HG03045 (cell line): ENCODE measurements around the gene CLPX.
"Not testable (repeated sequence)": the region's sequence is repeated elsewhere in the genome, so short reads cannot be mapped to it uniquely, and the experiment has no call there.

Experiments
- ATAC-seq: cut with Tn5 transposase; IDR thresholded peaks from one replicate; pipeline ENCODE4 v1.9.1; 2021; ENCODE audit warnings: mild to moderate bottlenecking, moderate library complexity; ENCODE audit not compliant: unreplicated experiment

Gene CLPX

GRCh38 chr15:65207280-65207840 is 22.2 kb upstream of the CLPX start:
- no peak for ATAC-seq

DNA sequence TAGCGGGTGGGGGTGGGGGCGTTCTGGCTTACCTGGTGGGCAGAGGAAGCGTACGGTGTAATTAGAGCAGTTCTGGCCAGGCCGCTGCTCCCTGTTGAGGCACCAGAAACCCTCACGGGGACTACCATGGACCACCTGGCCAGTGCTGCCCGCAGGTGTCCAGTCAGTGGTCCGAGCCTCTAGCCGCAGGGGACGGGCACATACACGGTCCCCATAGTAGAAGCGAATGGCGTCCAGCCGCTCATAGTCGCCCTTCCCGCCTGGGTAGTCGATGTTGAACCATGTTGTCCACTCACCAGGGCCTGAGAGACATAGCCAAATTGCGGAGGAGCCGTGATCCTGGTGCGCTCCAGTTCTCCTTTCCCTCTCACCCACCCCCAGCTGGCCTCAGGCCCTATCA is 21.6 kb upstream of the CLPX start:
- no peak for ATAC-seq

DNA sequence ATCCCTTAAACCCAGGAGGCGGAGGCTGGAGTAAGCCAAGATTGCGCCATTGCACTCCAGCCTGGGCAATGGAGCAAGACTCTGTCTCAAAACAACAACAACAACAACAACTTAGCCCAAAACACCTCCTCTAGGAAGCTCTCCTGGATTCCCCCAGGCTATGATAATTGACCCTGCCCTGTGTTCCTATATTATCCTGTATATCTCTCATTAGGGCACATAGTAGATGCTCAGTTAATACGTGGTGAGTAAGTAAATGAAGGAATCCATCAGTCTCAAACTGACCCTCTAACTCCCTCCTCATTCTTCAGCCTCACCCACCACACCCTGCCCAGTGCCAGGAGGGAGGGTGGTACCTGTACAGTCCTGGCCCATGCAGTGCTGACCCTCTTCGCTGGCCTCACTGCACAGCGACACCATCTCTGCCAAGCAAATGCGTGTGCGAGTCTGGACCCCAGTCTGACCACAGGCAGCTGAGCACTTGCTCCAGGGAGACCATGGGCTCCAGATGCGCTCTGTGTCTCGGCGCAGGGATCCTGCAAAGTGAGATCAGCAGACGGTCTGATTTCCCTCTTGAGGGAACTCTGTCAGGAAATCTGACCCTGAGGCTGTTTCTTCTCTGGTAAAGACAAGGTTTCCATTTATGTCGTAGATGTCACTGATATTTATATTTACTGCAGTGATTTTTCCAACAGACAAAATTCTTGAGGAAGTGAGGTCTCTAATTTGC is 20.0 kb upstream of the CLPX start:
- ATAC-seq = no peak

- ATAC-seq = no peak
Measured at GRCh38 chr15:65204236-65204930, 19.2 kb upstream of the CLPX start.

- ATAC-seq = no peak
Measured at GRCh38 chr15:65201918-65202317, 16.8 kb upstream of the CLPX start.

- no peak for ATAC-seq
Measured at GRCh38 chr15:65198571-65198970, 13.4 kb upstream of the CLPX start.

- ATAC-seq = no peak
Measured at GRCh38 chr15:65197337-65197645, 12.1 kb upstream of the CLPX start.

DNA sequence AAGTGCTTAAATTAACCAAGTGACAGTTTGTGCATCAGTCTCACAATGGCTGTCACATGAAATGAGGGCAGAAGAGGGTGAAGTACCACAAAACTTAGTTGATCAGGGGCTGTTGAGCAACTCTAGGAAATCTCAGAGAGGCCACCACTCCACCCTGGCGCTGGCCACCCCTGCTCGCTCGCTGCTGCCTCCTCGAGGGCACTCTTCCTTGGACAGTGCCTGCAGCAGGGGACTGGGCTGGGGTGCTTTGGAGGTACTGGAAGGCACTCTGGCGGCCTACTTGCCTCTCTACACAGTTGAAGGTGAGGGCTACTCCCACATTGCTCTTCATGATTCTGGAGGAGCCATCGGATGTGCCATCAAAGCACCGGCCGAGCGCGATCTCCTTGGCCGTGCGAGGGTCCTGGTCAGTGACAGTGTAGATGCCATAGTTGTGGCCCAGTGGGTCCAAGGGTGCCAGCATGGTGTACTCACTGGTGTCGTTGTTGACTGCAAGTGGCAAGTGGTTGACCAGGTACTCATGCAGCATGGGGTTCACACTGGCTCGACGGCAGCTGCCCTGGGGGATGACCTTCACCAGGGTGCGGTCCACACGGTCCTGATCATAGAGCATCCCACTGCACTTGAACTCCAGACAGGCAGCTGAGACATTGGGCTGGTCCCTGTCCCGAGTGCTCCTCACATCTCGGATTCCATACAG is 11.6 kb upstream of the CLPX start:
- no peak for ATAC-seq

- no peak for ATAC-seq
Measured at GRCh38 chr15:65195548-65195923, 10.4 kb upstream of the CLPX start.

GRCh38 chr15:65194826-65195547 is 9.8 kb upstream of the CLPX start:
- no peak for ATAC-seq

GRCh38 chr15:65192016-65192415 is 6.9 kb upstream of the CLPX start:
- ATAC-seq = no peak

DNA sequence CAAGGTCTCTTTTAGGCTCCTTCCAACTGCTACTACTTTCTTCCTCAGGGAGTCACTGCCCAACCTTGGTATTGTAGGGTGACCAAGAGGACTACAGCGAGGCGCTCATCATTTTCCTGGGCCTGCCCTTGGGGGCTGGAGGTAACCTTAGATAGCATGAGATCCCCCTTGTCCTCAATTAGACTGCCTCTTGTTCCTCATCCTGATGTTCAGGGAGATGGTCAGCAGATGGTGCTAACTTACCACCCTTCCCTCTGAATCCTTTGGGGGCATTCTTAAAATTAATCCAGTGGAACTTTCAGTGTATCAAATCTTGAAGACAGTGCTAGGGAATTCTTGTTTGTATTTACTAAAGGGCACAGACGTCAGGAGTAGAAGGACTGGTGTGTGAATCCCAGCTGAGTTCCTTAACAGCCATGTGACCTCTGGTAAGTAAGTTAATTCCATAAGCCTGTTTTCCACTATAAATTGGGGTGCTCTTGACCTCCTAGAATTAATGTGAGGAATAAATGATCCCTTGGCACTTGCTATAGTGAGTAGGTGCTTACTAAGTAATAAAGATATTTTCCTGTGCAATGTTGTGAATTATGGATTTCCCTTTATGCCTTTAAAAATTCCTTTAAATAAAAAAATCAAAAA is 4.1 kb upstream of the CLPX start:
- no peak for ATAC-seq

- ATAC-seq = not testable (repeated sequence)
Measured at GRCh38 chr15:65188472-65188871, 3.3 kb upstream of the CLPX start.

- ATAC-seq = peak; percentile 32
Measured at GRCh38 chr15:65184305-65184867, 756 bp downstream of the CLPX start.

GRCh38 chr15:65183865-65184159 is 1.3 kb downstream of the CLPX start:
- ATAC-seq = no peak

DNA sequence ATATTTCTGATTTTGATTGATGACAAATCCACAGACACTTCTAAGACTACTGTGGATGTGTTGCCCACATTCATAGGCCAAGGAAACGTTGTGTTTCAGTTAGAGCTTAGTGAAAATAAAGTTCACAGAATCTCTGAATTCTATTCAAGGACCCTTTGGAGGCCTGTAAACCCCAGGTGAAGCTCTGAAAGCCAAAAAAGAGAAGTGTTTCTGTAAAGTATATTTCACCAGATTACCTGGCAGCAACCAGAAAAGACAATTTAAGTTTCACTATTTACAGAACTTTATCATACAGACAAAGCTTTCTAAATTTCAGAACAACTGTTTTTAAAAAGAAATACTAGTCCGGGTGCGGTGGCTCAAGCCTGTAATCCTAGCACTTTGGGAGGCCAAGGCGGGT is 2.6 kb downstream of the CLPX start:
- ATAC-seq = no peak

DNA sequence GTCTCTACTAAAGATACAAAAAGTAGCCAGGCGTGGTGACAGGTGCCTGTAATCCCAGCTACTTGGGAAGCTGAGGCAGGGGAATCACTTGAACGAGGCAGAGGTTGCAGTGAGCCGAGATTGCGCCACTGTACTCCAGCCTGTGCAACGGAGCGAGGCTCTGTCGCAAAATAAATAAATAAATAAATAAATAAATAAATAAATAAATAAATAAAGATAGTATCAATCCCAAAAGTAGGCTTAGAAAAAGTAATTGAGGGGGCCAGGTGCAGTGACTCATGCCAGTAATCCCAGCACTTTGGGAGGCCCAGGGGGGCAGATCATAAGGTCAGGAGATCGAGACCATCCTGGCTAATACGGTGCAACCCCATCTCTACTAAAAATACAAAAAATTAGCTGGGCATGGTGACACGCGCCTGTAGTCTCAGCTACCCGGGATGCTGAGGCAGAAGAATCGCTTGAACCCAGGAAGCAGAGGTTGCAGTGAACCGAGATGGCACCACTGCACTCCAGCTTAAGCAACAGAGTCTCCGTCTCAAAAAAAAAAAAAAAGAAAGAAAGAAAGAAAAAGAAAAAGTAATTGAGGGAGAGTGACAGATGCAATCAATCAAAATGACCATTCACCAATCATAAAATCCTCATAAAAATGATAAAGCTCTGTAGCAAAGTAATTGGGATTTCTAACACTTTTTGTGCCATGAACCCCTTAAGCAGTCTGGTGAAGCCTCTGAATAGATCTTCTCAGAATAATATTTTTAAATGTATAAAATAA is 3.4 kb downstream of the CLPX start:
- ATAC-seq = not testable (repeated sequence)

- ATAC-seq = no peak
Measured at GRCh38 chr15:65180167-65180566, 5.0 kb downstream of the CLPX start.

DNA sequence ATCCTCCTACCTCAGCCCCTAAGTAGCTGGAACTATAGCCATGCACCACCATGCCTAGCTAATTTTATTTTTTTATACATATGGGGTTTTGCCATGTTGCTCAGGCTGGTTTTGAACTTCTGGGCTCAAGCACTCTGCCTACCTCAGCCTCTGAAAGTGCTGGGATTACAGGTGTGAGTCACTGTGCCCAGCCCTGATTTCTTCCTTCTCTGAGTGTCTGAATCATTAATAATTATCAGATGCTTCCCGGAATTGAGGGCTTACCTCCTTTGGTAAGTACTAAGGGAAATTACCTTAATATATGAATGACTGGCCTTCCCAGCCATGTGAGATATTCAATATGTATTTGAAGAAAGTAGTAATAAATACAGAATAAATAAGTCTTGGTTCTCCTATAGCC is 7.2 kb downstream of the CLPX start:
- no peak for ATAC-seq

DNA sequence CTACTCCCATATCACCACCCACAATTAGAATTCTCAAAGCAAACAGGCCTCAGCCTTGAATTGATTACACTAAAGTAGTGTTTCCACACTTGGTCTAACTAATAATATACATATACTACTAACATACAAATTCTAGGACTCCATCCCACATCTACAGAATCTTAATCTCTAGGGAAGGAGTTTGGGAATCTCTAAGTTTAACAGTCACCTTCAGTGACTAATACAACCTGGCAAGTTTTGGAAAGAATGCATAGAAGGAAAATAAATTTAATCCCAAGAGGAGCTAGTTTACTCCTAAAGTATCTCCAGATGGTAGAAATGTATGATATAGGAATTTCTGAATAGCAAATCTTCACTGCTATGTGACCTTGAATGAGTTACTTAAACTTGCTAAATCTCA is 9.1 kb downstream of the CLPX start:
- ATAC-seq = no peak
